Measurements from ENCODE around the gene ASTN1. TPM values are rescaled to one million over a fixed set of nuclear protein-coding genes. Genes with fewer than 3 reads are reported as not detected.

The ASTN1 gene
- 15.3 and 34.2 TPM in 2 replicates for total RNA-seq
- 9.3 and 18.4 TPM in 2 replicates for polyA plus RNA-seq

- H3K4me3 ChIP-seq, result peak within 1 kb of the TSS; percentile 61
- H3K9me3 ChIP-seq (ENCODE audit: low read depth), result no peaks in the 10 kb centered on the region
- peaks cover 48% of the 10 kb centered on the region for H3K27me3 ChIP-seq
- peak in 1 of 2 donors; percentile 55 for DNase-seq (ENCODE audit: low read depth in 1 of 2, low spot score in 1 of 2)
- no peak for TF ChIP-seq CTCF (IDR thresholded peaks at IDR 0.05; ENCODE audit: low read depth, low read length)
- H3K36me3 ChIP-seq, result no peaks in the 10 kb centered on the region
- H3K27ac ChIP-seq, result no peak within 1 kb of the TSS
- H3K4me1 ChIP-seq (ENCODE audit: low read depth), result no peaks in the 10 kb centered on the region
Observed at GRCh38 chr1:177164380-177165068, at the start of gene ASTN1. Gene ASTN1, minus strand, starts transcription at chr1:177164712. Its CDS starts 36 bp downstream, at chr1:177164676.

DNA sequence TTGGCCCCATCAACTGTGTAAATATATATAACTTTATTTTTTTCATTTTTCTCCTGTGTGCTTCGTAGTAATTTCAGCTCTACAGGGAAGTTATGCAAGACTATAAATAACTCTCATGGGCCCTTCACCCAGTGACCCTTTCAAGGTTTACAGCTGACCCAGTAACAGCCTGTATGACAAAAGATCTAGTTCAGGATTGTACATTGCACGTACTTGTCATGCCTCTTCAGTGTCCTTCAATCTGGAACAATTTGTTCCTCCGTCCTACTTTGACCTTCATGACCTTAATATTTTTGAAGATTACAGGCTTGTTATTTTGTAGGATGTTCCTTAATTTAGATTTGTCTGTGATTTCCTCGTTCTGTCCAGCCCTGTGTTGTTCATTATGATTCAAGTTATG is 46.7 kb upstream of the ASTN1 start:
- TF ChIP-seq CTCF (IDR thresholded peaks at IDR 0.05; ENCODE audit: low read depth, low read length), result no peak
- H3K9me3 ChIP-seq (ENCODE audit: low read depth), result no peaks in the 10 kb centered on the region
- H3K36me3 ChIP-seq, result no peaks in the 10 kb centered on the region
- peaks cover 54% of the 10 kb centered on the region for H3K4me1 ChIP-seq (ENCODE audit: low read depth)
- H3K27me3 ChIP-seq, result no peaks in the 10 kb centered on the region
- H3K4me3 ChIP-seq, result no peak overlapping the region
- DNase-seq (ENCODE audit: low read depth in 1 of 2, low spot score in 1 of 2), result peak in 1 of 2 donors; percentile 67
- peak overlapping the region; percentile 75 for H3K27ac ChIP-seq

- Histone ChIP-seq H3K4me1 (ENCODE audit: low read depth) (peaks cover 54% of the 10 kb centered on the region), H3K9me3 (ENCODE audit: low read depth) (no peaks in the 10 kb centered on the region), H3K36me3 (no peaks in the 10 kb centered on the region), H3K27me3 (no peaks in the 10 kb centered on the region), H3K4me3 (no peak overlapping the region), H3K27ac (peak overlapping the region; percentile 75)
- TF ChIP-seq CTCF (IDR thresholded peaks at IDR 0.05; ENCODE audit: low read depth, low read length), result no peak
- no peak for DNase-seq (ENCODE audit: low read depth in 1 of 2, low spot score in 1 of 2)
Observed at GRCh38 chr1:177210071-177210470, 45.6 kb upstream of the ASTN1 start.

- no peaks in the 10 kb centered on the region for H3K36me3 ChIP-seq
- H3K27ac ChIP-seq, result peak overlapping the region; percentile 75
- peaks cover 54% of the 10 kb centered on the region for H3K4me1 ChIP-seq (ENCODE audit: low read depth)
- no peak overlapping the region for H3K4me3 ChIP-seq
- H3K9me3 ChIP-seq (ENCODE audit: low read depth), result no peaks in the 10 kb centered on the region
- TF ChIP-seq CTCF (IDR thresholded peaks at IDR 0.05; ENCODE audit: low read depth, low read length), result no peak
- no peaks in the 10 kb centered on the region for H3K27me3 ChIP-seq
- peak; percentile 91 to 98 for DNase-seq (ENCODE audit: low read depth in 1 of 2, low spot score in 1 of 2)
Observed at GRCh38 chr1:177209357-177209756, 44.8 kb upstream of the ASTN1 start.

DNA sequence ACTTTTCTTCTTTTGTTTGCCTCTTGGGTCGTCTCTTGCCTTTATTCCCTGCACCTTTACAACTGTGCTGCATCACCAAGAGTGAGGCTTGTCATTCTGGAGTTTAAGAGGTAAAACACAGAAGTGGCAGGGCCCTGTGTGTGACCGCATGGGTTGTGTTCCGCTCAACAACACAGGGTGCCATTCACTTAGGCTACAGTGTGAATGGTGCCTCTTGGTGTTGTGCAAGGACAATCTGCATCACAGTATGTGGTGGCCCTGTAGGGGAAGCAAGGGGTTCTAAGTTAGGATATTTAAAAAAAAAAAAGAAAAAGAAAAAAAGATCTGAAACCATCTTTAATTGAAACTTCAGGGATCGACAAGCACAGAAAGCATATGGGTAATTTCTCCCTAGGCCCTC is 44.4 kb upstream of the ASTN1 start:
- Histone ChIP-seq H3K27me3 (no peaks in the 10 kb centered on the region), H3K4me1 (ENCODE audit: low read depth) (peaks cover 54% of the 10 kb centered on the region), H3K9me3 (ENCODE audit: low read depth) (no peaks in the 10 kb centered on the region), H3K4me3 (no peak overlapping the region), H3K36me3 (no peaks in the 10 kb centered on the region), H3K27ac (peak overlapping the region; percentile 75)
- no peak for TF ChIP-seq CTCF (IDR thresholded peaks at IDR 0.05; ENCODE audit: low read depth, low read length)
- no peak for DNase-seq (ENCODE audit: low read depth in 1 of 2, low spot score in 1 of 2)

Data from cardiac muscle cell (in vitro differentiated cells and primary cell).